HepG2 (cell line): ENCODE results near the gene ZNF280A.

ENCODE experiments used
- ZBTB43 ChIP-seq: sonication (generic); formaldehyde crosslinking; conservative IDR thresholded peaks from 2 replicates; pipeline ENCODE4 v1.4.0; 2020; ENCODE audit warnings: missing genetic modification reagents
- ZNF703 ChIP-seq: sonication (generic); formaldehyde crosslinking; IDR thresholded peaks from 2 replicates; pipeline ENCODE4 v1.5.1; 2020; ENCODE audit warnings: missing genetic modification reagents, mild to moderate bottlenecking, moderate library complexity, borderline replicate concordance

GRCh38 chr22:22528780-22529179 lies 8.7 kb upstream of the ZNF280A start:
- TF ChIP-seq ZBTB43 (CRISPR knock-in tag) (no peak), ZNF703 (CRISPR knock-in tag) (no peak)
